GM18907 (cell line): Measurements from ENCODE around the gene CCDC152.
"Not testable (repeated sequence)": the region's sequence is repeated elsewhere in the genome, so short reads cannot be mapped to it uniquely, and the experiment has no call there.

Source experiments
- ATAC-seq: cut with Tn5 transposase; IDR thresholded peaks from one replicate; pipeline ENCODE4 v1.9.1; 2021; ENCODE audit warnings: mild to moderate bottlenecking, moderate library complexity; ENCODE audit not compliant: unreplicated experiment

Gene CCDC152

GRCh38 chr5:42811591-42812446 is 55.2 kb downstream of the CCDC152 start, which contains the start of gene SELENOP:
Gene SELENOP (minus strand): TSS chr5:42811892. CDS start chr5:42808353, 3,539 bp downstream.
- ATAC-seq: no peak

- no peak for ATAC-seq
Observed at GRCh38 chr5:42812620-42813019, 56.0 kb downstream of the CCDC152 start.

GRCh38 chr5:42813533-42813932 is 56.9 kb downstream of the CCDC152 start:
- no peak for ATAC-seq

- not testable (repeated sequence) for ATAC-seq
Observed at GRCh38 chr5:42816546-42816945, 59.9 kb downstream of the CCDC152 start.

DNA sequence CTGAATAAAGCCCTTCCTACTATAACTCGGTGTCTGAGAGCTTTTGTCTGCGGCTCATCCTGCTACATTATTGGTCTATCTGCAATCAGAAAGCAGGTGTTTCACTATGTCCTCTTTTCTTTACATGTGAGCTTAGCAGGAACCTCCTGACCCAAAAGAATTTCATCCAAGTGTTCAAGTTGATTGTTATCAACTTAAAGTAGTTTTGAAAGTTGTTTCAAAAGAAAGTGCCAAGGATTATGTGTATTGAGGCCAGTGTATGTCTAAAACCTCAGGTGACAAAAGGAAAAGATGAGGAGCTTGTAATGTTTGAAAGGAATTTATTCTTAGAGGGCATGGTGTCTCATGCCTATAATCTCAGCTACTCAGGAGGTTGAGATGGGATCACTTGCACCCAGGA is 63.1 kb downstream of the CCDC152 start:
- ATAC-seq: no peak

- no peak for ATAC-seq
Observed at GRCh38 chr5:42822548-42822947, 65.9 kb downstream of the CCDC152 start.

DNA sequence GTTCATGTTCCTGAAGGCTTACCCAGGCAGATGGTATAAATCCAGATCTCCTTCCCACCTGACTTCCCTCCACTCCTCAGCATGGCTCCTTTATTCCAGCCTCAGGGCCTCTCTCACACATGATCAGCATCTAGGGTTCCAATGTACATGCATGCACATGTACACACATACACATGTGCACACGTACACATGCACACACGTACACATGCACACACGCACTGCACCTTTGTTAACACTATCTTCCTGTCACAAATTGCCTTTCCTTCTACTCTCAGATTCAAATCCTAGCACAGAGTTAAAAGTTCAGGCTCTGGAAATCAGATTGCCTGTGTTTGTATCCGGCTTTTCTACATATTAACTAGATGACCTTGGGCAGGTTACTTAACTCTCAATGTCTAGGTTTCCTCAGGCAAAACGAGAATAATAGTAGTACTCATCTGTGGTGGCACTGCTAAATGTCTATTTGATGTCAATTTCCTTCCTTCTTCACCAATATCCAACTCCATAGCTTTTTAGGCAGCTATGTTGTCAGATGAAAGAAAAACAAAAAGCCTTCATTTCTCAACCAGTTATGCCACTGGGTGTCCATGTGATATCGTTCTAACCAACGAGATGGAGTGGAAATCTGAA is 67.8 kb downstream of the CCDC152 start:
- no peak for ATAC-seq

- ATAC-seq: no peak
Observed at GRCh38 chr5:42825422-42826148, 69.0 kb downstream of the CCDC152 start.

DNA sequence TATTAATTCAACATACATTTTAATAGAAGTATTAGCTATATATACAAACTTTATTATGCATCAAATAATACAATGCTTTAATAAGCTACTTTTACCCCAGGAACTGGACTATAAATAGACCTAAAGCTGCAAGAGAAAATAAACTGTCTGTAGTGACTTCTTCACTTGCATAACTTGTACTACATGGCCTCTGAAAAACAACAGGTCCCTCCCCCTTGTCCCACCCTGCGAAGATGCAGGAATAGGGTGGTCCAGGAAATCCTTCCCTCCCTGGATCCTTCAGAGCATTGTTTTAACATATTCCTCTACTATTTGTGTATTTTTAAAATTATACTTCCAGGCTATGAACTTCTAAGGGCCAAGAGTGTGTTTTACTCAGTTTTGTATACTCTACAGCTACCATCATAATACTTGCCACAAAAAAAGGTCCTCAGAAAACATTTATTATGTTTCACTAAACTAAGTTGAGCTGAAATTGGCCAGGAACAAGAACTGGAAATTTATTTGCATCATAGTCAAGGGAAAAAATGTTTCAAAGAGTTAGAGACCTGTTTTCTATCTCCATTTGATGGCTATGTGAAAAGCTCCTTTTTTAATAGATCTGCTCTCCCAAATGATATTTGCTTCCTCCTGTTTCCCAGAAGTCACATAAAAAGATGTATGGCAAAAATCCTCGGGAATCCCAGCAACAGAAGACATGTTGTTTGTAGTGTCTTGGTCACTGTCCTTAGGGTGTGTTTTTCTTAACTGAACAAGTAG is 70.3 kb downstream of the CCDC152 start:
- ATAC-seq: no peak

DNA sequence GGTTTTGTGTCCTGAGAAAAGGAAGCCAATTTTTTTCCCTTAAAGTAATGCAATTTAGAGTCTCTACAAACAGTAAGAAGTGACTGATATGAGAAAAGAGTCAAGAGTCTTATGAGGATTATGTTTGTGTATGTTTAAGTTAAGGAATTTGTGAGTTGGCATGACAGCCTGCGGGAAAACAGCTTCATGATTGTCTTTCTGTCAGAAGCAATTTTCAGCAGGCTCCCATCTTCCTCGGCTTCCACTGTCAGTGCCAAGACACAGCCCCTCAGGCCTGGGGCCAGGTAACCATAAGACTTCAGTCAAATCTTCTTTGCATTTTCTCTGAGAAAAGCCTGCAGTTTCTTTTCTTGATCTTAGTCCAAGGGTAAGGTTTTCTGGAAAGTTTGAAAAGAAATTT is 72.1 kb downstream of the CCDC152 start:
- no peak for ATAC-seq

GRCh38 chr5:42830924-42831323 is 74.3 kb downstream of the CCDC152 start:
- ATAC-seq: no peak

DNA sequence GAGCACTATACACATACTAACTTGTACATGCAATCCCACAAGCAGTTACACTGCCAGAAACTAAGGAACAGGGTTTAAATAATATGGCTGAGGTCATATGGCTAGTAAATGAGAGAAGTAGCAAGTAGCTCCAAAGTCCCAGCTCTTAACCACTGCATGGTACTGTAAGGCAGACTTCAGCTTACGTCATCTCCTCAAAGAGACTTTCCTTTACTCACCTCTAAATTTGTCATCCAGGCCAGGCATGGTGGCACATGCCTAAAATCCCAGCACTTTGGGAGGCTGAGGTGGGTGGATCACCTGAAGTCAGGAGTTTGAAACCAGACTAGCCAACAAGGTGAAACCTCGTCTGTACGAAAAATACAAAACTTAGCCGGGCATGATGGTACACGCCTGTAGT is 75.4 kb downstream of the CCDC152 start:
- no peak for ATAC-seq

DNA sequence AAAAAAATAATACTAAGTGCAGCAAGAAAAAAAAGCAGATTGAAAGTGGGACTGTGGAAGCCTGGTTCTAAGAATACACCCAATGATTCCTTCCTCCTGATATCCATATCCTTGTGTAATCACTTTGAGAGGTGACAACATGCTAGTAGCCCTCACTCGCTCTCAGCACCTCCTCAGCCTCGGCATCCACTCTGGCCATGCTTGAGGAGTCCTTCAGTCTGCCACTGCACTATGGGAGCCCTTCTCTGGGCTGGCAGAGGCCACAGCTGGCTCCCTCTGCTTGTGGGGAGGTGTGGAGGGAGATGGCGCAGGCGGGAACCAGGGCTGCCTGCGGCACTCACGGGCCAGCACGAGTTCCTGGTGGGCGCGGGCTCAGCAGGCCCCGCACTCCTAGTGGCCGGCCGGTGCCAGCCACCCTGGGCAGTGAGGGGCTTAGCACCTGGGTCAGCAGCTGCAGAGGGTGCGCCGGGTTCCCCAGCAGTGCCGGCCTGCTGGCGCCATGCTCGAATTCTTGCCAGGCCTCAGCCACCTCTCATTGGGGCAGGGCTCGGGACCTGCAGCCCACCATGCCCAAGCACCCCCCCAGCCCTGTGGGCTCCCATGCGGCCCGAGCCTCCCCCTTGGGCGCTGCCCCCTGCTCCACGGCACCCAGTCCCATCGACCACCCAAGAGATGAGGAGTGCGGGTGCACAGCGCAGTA is 79.6 kb downstream of the CCDC152 start:
- ATAC-seq: no peak

- ATAC-seq: no peak
Observed at GRCh38 chr5:42837601-42838000, 81.0 kb downstream of the CCDC152 start.

DNA sequence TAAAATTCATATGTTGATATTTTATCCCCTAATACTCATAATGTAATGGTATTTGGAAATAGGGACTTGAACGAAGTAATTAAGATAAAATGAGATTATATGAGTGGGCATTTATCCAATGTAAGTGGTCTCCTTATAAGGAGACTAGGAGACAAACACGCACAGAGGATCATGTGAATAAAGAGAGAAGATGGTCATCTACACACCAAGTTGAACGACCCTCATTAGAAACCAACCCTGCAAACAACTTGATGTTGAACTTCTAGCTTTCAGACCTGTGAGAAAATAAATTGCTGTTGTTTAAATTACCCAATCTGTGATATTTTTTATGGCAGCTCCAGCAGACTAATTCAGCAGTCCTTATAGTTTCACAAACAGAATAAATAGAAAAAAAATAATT is 82.6 kb downstream of the CCDC152 start:
- no peak for ATAC-seq

DNA sequence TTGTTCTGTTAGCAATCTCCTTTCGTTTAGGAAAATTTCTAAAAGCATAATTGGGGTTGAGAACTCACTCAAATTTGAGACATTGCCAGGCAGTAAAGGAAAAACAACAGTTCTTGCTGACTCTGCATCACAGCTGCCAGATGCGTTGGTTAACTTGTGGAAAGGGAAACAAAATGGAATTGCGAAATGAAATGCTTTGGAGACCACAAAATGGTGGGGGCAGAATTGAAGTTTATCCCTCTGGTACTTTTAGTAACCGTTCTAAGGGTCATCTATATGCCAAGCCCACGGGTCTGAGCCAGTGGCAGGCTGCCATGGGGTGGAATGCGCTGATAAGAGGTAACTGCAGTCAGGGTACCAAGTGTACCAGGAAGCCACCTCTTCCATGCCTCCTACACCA is 83.7 kb downstream of the CCDC152 start:
- no peak for ATAC-seq

GRCh38 chr5:42840842-42841567 is 84.4 kb downstream of the CCDC152 start:
- ATAC-seq: no peak

DNA sequence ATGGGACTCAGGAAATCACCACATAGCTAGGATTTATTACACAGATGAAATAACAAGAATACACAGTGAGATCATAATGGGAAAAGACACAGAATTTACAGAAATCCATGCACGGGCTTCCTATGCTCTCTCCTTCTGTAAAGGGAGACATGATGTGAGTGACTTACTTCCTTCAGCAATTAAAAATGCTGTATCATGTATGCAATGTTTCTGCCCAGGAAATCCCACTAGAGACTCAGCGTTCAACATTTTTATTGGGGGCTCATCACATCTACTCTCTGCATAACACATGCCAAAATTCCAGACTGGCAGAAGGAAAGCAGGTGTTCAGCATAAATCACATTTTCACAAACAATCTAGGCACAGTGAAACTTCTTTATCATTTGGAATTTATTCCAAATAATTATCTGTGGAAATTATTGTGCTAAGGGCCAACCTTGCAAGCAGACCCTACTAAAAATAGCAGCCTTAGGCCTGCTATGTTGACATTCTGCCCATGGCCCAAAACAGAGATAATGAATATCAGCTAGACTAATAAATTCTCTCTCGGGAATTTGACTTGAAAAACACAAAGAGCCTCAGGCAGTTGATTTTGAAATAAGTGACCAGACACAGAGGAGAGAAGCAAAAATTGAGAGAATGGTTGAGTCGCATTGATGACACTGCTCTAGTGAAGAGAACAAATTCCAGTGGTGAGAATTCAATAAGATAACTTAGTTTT is 86.5 kb downstream of the CCDC152 start:
- no peak for ATAC-seq

- ATAC-seq: no peak
Observed at GRCh38 chr5:42843675-42844292, 87.2 kb downstream of the CCDC152 start.
